ENCODE results near the gene MAGI1. TPM values are rescaled to one million over a fixed set of nuclear protein-coding genes. Genes with fewer than 3 reads are reported as not detected.
"Not testable (repeated sequence)": the region's sequence is repeated elsewhere in the genome, so short reads cannot be mapped to it uniquely, and the experiment has no call there.

MAGI1 gene
- polyA plus RNA-seq, 1 donor: 14.9 TPM

DNA sequence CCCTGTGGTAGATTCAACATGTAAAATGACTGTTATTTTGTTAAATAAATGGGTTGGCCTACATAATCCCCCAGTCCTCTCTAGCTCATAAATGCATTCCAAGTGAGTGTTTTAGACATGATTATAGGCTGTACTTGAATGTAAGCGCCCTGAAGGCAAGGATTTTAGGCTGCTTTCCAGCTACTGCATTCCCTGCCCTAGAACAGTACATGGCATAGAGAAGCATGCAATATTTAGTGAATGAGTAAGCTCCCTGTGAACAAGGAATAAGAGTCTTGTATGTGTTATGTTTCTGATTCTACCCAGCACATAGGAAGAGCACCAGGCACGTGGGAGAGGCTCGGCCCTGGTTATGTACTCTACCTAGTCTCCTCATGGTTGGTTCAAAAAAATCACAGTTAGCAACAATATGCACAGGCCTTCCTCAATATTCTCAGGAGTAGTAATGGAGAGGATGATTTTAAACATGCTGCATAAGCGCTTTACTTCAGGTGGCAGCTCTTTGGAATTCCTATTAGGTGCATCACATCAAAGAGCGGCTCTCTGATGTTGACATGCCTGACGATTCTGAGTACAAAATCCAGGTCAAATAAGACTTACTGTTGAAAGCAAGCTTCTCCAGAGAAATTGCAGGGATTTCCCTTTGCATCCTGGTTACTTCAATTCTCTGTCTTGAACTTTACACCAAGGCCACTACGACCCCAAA, 456.6 kb downstream of the MAGI1 start:
- DNase-seq: no peak

DNA sequence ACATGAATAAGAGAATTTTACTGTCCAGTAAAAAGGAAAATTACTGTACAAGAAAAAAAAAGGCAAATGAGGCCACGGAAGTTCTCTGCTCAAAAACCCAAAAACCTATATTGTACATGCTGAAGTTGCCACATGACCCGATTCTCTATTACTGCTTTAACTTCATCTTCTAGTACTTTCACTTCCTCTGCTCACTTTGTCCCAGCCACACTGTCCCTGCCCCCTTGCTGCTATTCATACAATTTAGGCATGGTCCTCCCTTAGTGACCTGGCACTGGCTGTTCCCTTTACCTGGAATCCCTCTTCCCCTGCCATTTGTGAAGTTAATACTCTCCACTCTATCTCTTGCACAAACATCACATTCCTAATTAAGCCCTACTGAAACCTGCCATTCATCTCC, 457.4 kb downstream of the MAGI1 start:
- no peak for DNase-seq

DNA sequence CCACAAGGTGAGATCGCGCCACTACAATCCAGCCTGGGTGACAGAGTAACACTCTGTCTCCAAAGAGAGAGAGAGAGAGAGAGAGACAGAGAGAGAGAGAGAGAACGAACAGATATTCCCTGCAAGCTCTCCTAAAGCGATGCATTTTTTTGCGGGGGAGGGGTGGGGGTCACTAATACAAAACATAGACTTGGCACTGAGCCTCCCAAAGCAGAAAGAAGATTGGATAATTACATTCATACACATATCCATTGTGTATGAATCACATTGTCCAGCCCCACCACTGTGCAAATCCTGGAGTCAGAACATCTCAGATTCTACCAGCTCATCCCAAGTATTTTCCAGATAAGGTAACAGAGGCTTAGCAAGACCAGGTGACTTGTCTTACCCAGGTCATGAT, 459.9 kb downstream of the MAGI1 start:
- no peak for DNase-seq

DNA sequence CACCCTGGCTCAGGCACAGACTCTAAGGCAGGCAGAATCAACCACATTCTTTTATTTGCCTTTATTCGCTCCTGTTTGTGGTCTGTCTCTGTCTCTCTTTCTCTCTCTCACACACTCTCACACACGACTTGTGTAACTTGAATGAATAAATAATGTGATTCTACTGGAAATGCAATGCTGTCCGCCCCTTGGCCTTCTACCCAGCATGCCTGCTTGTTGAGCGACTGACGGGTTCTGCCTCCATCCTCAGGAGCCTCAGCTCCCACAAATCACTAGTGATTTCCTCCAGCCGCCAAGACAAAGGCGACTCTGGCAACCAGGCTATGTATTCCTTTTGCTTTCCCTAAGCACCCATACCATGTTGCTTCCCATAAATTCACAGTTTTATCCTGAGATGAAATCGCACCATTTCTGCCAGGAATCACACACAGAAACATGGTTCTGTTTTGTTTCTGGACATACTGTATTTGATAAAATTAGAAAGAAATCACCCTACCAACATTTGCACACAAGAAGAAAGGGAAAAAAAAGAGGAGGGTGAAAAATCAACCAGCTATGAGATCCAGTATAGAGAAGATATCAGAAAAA, 460.8 kb downstream of the MAGI1 start:
- no peak for DNase-seq

DNA sequence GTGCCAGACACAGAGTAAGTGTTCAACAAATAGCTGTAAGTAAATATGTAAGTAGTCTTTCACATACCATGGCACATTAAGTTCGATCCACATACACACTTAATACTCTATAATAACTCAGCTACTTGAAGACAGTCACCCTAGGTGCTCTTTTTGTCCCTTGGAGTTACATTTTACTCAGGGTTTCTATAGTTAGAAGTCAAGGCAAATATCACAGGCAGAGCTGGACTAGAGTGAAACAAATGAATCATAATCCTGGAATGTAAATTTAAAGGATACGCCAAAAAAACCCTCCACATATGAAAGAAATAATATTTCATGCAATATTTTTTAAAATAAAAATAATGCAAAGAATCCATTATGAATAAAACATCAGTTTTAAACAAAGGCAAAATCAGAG, 461.8 kb downstream of the MAGI1 start:
- DNase-seq: no peak

DNA sequence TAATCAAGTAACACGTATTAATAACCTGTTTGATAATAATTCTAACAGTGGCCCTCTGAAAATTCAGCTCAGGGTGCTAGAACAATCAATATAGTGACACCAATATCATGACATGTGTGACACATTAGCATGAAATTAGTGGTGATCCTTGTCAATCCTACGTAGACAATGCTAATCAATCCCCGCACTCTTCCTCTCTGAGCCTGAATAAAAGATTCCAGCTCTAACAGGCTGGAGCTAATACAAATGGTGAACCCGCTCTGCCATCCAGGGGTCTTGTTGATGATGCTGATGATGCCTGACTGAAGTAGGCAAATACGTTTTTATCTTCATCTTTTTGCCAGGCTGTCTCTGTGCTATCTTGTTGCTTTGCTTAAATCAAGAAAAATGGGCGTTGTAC, 462.5 kb downstream of the MAGI1 start:
- no peak for DNase-seq

DNA sequence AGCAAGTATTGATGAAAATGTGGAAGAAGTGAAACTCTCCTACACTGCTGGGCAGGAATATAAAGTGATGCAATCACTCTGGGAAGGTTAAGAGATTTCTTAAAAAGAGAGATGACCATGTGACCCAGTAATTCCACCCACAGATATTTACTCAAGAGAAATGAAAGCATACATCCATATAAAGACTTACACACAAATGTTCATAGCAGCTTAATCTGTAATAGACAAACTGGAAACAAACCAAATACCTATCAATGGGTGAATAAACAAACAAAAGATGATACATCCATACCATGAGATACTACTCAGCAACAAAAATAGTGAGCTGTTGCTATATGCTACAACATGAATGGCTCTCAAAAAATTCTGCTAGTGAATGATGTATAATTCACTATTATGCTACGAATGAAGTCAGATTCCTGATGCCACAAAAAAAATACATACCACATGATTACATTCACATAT, 463.3 kb downstream of the MAGI1 start:
- DNase-seq: no peak

DNA sequence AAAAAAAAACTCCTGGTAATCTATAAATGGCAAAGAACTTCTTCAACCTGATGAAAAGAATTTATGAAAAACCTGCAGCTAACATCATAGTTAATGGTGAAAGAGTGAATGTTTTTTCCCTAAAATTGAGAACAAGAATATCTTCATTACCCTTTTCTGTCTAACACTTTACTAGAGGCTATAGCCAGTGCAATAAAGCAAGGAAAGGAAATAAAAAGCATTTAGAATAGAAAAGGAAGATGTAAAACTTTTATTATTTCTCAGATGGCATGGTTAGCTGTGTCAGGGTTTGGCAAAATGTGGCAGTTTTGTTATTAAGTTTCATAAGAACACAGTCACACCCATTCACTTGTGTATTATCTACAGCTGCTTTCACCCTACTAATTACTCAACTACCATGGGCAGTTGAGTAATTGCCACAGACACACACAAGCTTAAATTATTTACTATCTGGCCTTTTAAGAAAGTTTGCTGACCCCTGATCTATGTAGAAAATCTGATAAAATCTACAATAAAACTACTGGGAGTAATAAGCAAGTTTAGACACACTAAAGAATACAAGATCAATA, 465.1 kb downstream of the MAGI1 start:
- DNase-seq: no peak

DNA sequence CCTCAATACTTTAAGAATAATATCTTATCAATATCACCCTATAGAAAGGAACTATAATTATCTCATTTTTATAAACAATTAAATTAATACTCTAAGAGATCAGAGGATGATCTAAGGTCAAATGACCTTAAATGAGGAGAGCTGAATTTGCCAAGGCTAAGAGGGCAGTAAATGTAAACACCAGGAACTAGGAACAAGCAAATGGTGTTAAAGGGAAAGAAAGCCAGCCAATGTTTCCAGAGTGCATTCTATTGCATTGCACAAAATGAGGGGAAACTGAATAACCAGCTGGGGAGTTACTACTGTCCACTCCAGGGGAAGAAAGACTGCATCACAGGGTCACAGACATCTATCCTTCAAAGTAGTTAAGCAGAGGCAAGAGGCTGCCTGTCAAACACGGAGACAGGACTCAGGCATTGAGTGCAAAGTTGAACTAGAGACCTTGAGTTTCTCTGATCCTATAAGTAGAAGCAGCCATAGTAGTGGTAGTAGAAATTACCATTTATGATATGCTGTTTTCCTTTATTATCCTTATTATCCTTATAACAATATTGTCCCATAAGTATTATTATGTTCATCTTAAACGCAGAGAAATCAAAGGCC, 466.4 kb downstream of the MAGI1 start:
- no peak for DNase-seq

DNA sequence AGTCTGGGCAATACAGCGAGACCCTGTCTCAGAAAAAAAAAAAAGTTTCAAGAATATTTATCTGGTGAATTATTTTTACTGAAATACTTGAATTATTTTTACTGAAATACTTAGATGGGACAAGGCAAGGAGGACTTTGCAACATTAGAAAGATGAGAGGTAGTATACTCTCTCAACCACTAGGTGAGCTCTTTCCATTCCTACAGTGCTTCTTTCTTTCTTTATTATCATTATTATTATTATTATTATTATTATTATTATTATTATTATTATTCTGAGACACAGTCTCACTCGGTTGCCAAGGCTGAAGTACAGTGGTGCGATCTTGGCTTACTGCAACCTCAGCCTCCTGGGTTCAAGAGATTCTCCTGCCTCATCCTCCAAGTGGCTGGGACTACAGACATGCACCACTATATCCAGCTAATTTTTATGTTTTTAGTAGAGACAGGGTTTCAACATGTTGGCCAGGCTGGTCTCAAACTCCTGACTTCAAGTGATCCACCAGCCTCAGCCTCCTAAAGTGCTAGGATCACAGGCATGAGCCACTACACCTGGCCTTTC, 468.8 kb downstream of the MAGI1 start:
- DNase-seq: no peak

DNA sequence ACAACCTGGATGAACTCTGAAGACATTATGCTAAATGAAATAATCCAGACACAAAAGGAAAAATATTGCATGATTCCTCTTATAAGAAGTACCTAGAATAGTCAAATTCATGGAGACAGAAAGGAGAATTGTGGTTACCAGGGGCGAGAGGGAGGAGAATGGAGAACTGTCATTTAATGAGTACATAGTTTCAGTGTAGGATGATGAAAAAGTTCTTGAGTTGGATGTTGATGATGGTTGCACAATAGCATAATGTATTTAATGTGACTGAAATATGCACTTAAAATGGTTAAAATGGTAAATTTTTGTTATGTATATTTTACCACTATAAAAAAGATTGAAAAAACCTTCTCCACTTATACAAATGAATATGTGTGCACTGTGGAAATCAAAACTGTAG, 469.6 kb downstream of the MAGI1 start:
- DNase-seq: no peak

DNA sequence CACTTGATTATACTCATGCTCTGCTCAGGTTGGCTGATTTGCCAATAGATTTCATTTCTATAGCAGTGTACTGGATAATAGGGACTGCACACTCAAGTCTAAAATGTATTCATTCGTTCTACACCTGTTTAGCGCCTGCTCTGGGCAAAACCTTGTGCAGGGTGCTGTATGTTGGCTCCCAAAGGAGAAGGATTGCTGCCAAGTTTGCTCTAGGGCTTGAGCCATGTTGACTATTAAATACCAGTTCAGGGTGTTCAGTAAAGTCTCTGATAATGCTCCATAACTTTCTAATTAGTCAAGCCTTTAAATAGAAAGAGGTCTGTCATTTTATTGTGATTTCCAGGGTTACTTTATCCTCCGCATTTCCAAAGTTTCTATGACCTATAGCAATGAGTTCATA, 470.2 kb downstream of the MAGI1 start:
- DNase-seq: no peak

DNA sequence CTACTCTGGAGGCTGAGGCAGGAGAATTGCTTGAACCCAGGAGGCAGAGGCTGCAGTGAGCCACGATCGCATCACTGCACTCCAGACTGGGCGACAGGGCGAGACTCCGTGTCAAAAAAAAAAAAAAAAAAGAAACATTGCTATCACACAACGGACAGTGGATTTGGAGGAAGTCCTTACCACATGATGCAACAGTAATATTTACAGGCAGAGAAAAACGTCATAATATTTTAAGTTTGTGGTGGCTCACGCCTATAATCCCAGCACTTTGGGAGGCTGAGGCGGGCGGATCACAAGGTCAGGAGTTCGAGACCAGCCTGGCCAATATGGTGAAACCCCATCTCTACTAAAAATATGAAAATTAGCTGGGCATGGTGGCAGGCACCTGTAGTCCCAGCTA, 473.0 kb downstream of the MAGI1 start:
- not testable (repeated sequence) for DNase-seq

DNA sequence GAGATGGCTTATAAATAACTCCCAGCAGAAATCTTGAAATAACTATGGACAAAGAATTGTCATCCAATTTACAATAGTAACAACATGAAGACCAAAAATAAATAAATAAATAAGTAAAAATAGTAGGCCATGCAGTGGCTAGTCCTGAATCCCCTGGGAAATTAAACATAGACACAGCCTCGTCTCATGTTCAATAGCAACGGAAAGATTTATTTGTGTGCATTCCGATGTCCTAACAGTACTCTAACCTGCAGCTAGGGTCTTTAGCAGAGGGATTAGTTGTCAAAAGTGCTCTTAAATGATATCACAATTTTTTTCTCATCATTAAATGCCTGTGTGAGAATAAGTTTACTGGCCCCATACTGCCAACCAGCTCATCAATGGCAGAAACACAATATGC, 474.2 kb downstream of the MAGI1 start:
- DNase-seq: no peak

DNA sequence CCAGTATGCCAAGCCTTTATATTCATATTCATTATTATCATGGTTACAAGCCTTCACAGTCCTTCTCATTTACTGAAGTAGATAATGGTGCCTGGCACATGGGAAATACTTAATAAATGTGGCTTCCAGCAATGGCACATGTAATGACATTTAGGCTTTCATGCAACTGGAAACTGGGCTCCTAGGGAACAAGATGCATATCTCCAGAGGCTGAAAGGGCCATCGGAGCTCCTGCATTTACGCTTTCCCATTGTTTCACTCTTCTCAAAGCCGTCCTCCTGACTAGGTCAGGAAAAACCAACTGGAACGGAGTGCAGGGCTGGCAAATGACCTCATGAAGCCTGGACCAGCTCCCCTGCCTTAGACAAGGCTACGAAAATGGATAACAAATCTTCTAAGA, 474.9 kb downstream of the MAGI1 start:
- no peak for DNase-seq

DNA sequence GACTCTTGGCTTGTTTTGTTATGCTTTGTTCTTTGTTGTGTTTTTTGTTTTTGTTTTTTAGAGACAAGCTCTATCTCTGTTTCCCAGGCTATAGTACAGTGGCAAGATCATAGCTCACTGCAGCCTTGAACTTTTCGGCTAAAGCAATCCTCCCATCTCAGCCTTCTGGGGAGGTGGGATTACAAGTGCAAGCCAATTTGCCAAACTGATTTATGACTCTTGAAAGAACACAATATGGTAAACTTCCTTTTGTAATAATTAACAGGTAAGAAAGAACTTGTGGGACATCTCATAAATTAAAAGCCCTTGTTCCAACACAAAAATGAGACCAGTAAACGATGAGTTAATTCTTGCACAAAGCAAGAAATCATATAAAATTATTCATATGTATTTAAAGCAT, 476.3 kb downstream of the MAGI1 start:
- DNase-seq: no peak

DNA sequence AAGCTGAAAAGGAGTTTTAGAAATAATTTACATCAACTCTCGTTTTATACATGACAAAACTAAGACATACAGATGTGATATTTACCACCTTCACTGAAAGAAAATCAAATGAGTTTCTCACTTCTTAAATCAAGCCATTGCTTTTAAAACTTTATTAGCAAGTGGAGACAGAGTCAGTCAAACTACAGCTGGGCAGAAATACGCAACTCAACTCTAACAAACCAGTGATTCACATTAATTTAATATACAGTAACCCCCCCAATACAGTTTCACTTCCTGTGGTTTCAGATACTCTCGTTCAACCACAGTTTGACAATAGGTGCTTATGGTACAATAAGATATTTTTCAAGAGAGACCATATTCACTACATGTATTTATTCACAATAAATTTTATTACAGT, 477.1 kb downstream of the MAGI1 start:
- no peak for DNase-seq

DNA sequence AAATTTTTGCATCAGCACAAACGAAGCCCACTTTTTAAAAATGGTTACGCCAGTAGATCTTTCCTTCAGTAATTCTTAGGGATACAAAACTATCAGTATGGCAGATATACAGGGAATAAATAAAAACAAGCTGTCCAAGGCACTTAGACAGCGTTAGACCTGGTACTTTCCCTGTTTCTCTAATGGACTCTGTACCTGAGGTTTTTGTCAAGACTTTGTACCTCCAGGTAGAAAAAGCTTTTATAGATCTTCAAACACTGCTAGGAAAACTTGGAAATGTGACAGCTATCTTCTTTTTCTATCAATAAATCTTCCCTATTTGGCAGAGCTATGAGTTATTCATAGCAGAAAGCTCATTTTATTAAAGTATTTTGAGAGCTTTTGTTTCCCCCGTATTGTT, 477.8 kb downstream of the MAGI1 start:
- DNase-seq: no peak

DNA sequence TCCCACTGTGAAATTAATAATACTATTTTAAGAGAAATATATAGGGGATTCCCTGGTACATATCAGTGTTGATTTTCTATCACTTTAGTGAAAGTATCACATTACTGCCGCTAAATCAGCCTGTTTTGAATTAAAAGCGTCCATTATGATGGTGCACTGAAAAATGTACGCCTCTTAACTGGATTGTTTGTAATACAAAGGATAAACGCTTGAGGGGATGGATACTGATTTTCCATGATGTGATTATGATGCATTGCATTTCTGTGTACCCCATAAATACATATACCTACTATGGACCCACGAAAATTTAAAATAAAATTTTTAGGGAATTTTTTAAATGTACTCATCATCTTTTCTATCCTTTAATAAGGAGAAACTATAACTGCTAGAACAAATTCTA, 478.6 kb downstream of the MAGI1 start:
- no peak for DNase-seq

DNA sequence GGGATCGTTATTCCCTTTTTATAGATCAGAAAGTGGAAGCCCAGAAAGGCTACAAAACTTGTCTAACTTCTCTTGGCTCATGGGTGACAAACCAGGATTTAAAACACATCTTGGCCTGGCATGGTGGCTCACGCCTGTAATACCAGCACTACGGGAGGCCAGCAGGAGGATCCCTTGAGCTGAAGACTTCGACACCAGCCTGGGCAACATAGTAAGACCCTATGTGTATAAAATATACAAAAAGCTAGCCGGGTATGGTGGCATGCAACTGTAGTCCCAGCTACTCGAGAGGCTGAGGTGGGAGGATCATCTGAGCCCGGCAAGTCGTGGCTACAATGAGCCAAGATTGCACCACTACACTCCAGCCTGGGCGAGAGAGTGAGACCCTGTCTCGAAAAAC, 479.1 kb downstream of the MAGI1 start:
- DNase-seq: no peak

DNA sequence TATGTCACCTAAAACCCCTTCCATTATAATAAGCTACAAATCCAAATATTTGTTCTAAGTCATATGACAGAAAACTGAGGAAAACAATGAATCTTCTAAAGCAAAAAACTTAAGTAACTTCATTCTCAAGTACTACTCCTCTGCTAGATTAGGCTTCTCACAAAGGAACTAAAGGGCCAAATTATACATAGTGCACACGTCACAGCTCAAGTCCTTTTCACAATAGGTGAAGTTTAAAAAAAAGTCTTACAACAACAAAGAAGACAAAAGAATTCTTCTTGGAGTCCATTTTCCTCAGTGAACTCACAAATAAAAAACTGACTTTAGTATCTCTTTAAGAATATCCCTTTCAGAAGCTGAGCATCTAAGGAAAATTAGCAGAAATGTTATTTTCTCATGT, 479.9 kb downstream of the MAGI1 start:
- no peak for DNase-seq

DNA sequence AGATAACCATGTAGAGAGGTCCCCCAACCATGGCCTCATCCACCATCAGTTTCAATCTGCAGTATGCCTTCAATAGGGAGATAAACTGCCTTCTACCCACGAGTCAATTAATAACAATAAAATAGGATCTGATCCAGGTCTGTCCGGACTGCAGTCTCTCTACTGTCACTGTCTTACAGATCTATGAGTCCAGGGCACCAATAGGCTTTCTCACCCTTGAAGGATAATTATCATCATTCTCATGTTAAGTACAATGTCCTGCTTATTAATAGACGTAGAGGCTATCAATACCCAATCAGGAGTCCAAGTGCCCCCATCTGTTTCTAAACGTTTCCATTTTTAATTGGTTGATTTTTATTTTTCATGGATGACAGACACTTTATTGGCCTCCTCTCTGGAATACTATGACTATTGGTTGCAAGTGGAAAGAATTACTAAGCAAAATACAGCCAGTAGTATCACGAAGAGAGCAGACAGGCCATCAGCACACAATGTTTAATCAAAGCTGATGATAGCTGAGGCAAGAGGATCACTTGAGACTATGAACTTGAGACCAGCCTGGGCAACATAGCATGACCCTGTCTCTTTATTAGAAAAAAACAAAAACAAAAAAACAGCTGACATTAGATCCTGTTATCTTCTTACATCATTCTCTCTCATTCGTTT, 480.7 kb downstream of the MAGI1 start:
- no peak for DNase-seq

DNA sequence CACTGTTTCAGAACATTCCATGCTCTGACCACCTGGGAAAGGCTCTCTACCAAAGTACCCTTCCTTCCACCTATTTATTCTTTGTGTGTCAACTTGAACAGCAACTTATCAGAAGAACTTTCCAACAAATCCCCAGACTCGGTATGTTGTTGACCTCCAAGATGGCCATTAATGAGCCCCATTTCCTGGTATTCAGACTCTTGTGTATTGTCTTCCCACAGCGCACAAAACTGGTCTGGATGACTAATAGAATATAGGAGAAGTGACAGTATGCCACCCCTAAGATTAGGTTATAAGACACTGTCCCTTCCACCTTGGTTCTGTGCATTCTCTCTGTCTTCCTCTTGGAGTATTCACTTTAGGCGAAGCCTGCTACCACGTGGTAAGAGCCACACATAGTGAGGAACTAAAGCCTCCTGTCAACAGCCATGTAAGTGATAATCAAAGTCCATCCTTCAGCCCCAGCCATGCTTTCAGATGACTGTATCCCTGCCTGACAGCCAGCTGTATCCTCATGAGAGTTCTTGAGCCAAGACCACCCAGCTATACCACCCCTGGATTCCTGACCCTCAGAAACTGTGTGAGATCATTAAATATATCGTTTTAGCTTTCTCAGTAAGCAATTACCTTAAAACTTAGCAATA, 481.7 kb downstream of the MAGI1 start:
- DNase-seq: no peak

Data from hindlimb muscle (tissue), 1 donor.